Measurements from ENCODE around the gene CMPK2. TPM values are rescaled to one million over a fixed set of nuclear protein-coding genes. Genes with fewer than 3 reads are reported as not detected.
A peak's percentile ranks its signal among the peaks of the same experiment; 100 is the strongest.

The CMPK2 gene
- total and polyA plus RNA-seq, 9 of the 15 experiments (the other 6 are each of a cell fraction or from before 2014, with no cell fraction given), result 2.6 to 10.5 (median 5.0) TPM

DNA sequence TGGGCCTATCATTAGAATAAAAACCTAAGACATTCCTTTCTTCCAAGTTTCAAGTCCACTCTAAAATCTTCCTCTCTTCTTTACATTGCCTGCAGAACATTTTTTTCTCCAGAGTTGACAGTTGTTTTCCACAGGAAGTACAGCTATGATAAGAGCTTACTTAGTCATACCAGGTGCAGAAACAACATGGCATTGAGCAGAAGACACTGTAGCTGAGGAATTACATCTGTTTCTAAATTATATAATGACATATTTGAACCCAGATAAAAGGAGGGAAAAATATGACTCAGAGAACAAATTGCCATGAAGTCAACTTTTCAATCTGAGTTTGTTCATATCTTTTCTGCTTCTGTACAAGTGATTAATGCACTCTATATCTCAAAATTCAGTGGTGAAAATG, 30.2 kb downstream of the CMPK2 start (continued):
- TF ChIP-seq GABPA (tag; conservative IDR thresholded peaks at IDR 0.05; ENCODE audit: low read depth) (peak; percentile 51), DDX20 (tag; IDR thresholded peaks at IDR 0.05; ENCODE audit: low read depth) (no peak)
- TF ChIP-seq, protein P1, sequence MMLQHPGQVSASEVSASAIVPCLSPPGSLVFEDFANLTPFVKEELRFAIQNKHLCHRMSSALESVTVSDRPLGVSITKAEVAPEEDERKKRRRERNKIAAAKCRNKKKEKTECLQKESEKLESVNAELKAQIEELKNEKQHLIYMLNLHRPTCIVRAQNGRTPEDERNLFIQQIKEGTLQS (IDR thresholded peaks at IDR 0.05), result peak; percentile 67
- TF ChIP-seq, protein P1 (CRISPR knock-in tag; conservative IDR thresholded peaks at IDR 0.05), result no peak

DNA sequence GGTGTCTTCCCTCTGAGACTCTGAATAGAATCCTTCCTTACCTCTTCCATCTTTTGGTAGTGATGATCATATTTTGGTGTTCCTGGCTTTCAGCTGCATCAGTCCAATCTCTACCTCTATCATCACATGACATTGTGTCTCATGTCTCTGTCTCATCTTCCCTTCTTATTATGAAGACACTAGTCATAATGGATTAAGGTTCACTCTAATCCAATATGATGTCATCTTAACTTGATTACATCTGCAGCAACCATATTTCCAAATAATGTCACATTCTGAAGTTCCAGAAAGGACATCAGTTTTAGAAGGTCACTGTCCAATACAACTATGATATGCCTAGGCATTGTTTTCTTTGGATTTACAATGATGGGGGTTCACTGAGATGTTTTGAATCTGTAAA, 31.5 kb downstream of the CMPK2 start:
- BruUV-seq (replicated peaks), result no TSS peak

More for the DNA sequence above, 31.5 kb downstream of the CMPK2 start:
- in situ Hi-C loops (cut with MboI) (loop anchor here (25.0 kb wide), 1 partner anchor 178 kb away; no protein-coding TSS in a partner anchor), intact Hi-C loops (cut with micrococcal nuclease) (no loop called here)
- FAIRE-seq (no peak), ATAC-seq (no peak), DNase-seq (ENCODE audit: extremely low read depth in 1 of 4, low spot score in 3 of 4) (no peak)
- TF ChIP-seq NFXL1 (CRISPR knock-in tag; IDR thresholded peaks at IDR 0.05), result no peak
- TF ChIP-seq, protein P2, sequence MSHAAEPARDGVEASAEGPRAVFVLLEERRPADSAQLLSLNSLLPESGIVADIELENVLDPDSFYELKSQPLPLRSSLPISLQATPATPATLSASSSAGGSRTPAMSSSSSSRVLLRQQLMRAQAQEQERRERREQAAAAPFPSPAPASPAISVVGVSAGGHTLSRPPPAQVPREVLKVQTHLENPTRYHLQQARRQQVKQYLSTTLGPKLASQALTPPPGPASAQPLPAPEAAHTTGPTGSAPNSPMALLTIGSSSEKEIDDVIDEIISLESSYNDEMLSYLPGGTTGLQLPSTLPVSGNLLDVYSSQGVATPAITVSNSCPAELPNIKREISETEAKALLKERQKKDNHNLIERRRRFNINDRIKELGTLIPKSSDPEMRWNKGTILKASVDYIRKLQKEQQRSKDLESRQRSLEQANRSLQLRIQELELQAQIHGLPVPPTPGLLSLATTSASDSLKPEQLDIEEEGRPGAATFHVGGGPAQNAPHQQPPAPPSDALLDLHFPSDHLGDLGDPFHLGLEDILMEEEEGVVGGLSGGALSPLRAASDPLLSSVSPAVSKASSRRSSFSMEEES (CRISPR knock-in tag; IDR thresholded peaks at IDR 0.05), result peak; percentile 27; the same call in 1 of the 2 replicates
- TF ChIP-seq, protein P1 (IDR thresholded peaks at IDR 0.05), result 0 out of 2 replicates have a peak, but pooled peaks have one; percentile 39
- TF ChIP-seq, protein P1 (CRISPR knock-in tag; conservative IDR thresholded peaks at IDR 0.05), result no peak
- H3K36me3 ChIP-seq (ENCODE audit: control insufficient read depth, insufficient read depth, low read length), result no peaks in the 10 kb centered on the region
- no peak overlapping the region for H3K9ac ChIP-seq (ENCODE audit: insufficient read depth in 1 of 2, low read depth in 2 of 2, low read length in 2 of 2)
- no peaks in the 10 kb centered on the region for H3K27me3 ChIP-seq (ENCODE audit: control insufficient read depth in 2 of 2, insufficient read depth in 2 of 2, low read length in 2 of 2)
- H2AFZ ChIP-seq (ENCODE audit: low read depth, low read length), result no peak overlapping the region
- peaks cover 0 to 6% of the 10 kb centered on the region in 2 experiments; a peak in 1 of 5 replicates for H3K4me1 ChIP-seq (replicated peaks in 1 of 2; ENCODE audit: control insufficient read depth in 2 of 2, insufficient read depth in 2 of 2, low read length in 2 of 2)
- ChIA-PET CTCF (ENCODE audit: low intra/inter-chr PET ratio) (no interaction called here), POLR2A (no interaction called here)
- no peaks in the 10 kb centered on the region for H3K9me1 ChIP-seq (ENCODE audit: control insufficient read depth, insufficient read depth, low read length)
- no peak overlapping the region for H3K4me3 ChIP-seq
- no peaks in the 10 kb centered on the region for H4K20me1 ChIP-seq (replicated peaks; ENCODE audit: control insufficient read depth, insufficient read depth, low read length)
- no peak overlapping the region for H3K27ac ChIP-seq (ENCODE audit: extremely low read depth, low read depth, low read length)
- no peaks in the 10 kb centered on the region for H3K79me2 ChIP-seq (ENCODE audit: control insufficient read depth, insufficient read depth, low read length)
- H3K4me2 ChIP-seq (ENCODE audit: insufficient read depth, low read length), result no peak overlapping the region
- peaks cover 4% of the 10 kb centered on the region for H3K9me3 ChIP-seq (replicated peaks; ENCODE audit: control insufficient read depth, insufficient read depth, low read depth, low read length)

All from K562 (cell line).